Endothelial cell of umbilical vein (primary cell): ENCODE data around the gene AIF1. TPM values are rescaled to one million over a fixed set of nuclear protein-coding genes. Genes with fewer than 3 reads are reported as not detected.

Experiments used
- BruUV-seq: library from RNA; stranded (reverse); fragments of 400-500 nt; replicated peaks from 2 replicates; lab custom pipeline; 2021; lab: Mats Ljungman, UMichigan
- CTCF ChIA-PET: fragments of 300-600, 350-600 bp; sonication (Branson Sonifier 250); formaldehyde crosslinking; loops from one replicate; lab custom pipeline; 2021; ENCODE audit warnings: antibody characterized with exemption, inconsistent platforms; lab: Charles Lee
- POLR2A ChIA-PET: fragments of 300-600, 350-600 bp; sonication (Branson Sonifier 250); formaldehyde crosslinking; loops from one replicate; lab custom pipeline; 2021; ENCODE audit warnings: antibody characterized with exemption, inconsistent platforms; lab: Charles Lee
- DNase-seq: peaks from one replicate; pipeline ENCODE4 v3.0.0-alpha.2; 2011; ENCODE audit warnings: low read depth, low spot score
- FAIRE-seq: peaks from 2 replicates; lab custom pipeline; 2011; peaks lifted over from hg19 to GRCh38; lab: Jason Lieb, UNC
- H2AFZ ChIP-seq: 2 replicates; pipeline ENCODE4 v1.6.0; 2012; ENCODE audit warnings: low read depth, low read length, control low read depth, inconsistent platforms
- H3K27ac ChIP-seq: 2 replicates; pipeline ENCODE4 v1.5.1; 2011; ENCODE audit warnings: low read depth, mild to moderate bottlenecking, control low read depth, low read length, moderate library complexity; ENCODE audit not compliant: insufficient read depth
- H3K27me3 ChIP-seq, 2 experiments: 2 replicates each; pipeline versions ENCODE4 v1.6.0 to v1.6.1; 2011; ENCODE audit warnings: low read length in 2 of 2, mixed read lengths in 1 of 2; ENCODE audit not compliant: control insufficient read depth in 2 of 2, insufficient read depth in 2 of 2
- H3K36me3 ChIP-seq, 2 experiments: 2 replicates in 1 of 2; 3 replicates in 1 of 2; pipeline ENCODE4 v1.5.1; 2011; ENCODE audit warnings: low read length in 2 of 2, mild to moderate bottlenecking in 1 of 2, moderate library complexity in 1 of 2; ENCODE audit not compliant: control insufficient read depth in 2 of 2, insufficient read depth in 2 of 2; ENCODE audit errors: extremely low read depth in 1 of 2
- H3K4me1 ChIP-seq: 3 replicates; pipeline ENCODE4 v1.5.1; 2011; ENCODE audit warnings: mild to moderate bottlenecking, low read length; ENCODE audit not compliant: control insufficient read depth, insufficient read depth; ENCODE audit errors: extremely low read depth
- H3K4me2 ChIP-seq: 2 replicates; pipeline ENCODE4 v1.6.1; 2011; ENCODE audit warnings: low read length, control low read depth, mixed read lengths; ENCODE audit not compliant: insufficient read depth
- H3K4me3 ChIP-seq, 3 experiments: fragments of 200-600 bp in 1 of 3; sonication (generic), shearing (Covaris generic) in 1 of 3; replicated peaks in 1 of 3; 2 replicates each; pipeline ENCODE4 v1.5.1; 2011 to 2016; ENCODE audit warnings: control low read depth in 3 of 3, low read length in 3 of 3, mild to moderate bottlenecking in 2 of 3, inconsistent platforms in 1 of 3, low read depth in 1 of 3, moderate library complexity in 1 of 3; ENCODE audit not compliant: insufficient read depth in 1 of 3
- H3K79me2 ChIP-seq: 2 replicates; pipeline ENCODE4 v1.6.0; 2012; ENCODE audit warnings: low read length, inconsistent platforms; ENCODE audit not compliant: control insufficient read depth, insufficient read depth
- H3K9ac ChIP-seq: replicated peaks from 2 replicates; pipeline ENCODE3; 2011; ENCODE audit warnings: low read length, control low read depth; ENCODE audit not compliant: insufficient read depth; ENCODE audit errors: extremely low read depth
- H3K9me1 ChIP-seq: replicated peaks from 3 replicates; pipeline ENCODE4 v1.6.0; 2011; ENCODE audit warnings: mild to moderate bottlenecking, low read length; ENCODE audit not compliant: control insufficient read depth, insufficient read depth; ENCODE audit errors: extremely low read depth
- H3K9me3 ChIP-seq: replicated peaks from 2 replicates; pipeline ENCODE4 v1.5.1; 2012; ENCODE audit warnings: low read length, inconsistent platforms; ENCODE audit not compliant: control insufficient read depth, insufficient read depth
- H4K20me1 ChIP-seq: replicated peaks from 2 replicates; pipeline ENCODE3; 2011; ENCODE audit warnings: mild to moderate bottlenecking, low read length; ENCODE audit not compliant: control insufficient read depth, insufficient read depth; ENCODE audit errors: extremely low read depth
- CTCF ChIP-seq, 2 donors: IDR thresholded peaks; 1 replicate in 1 of 2; 2 replicates in 1 of 2; pipeline ENCODE4 v1.5.1; 2011; ENCODE audit warnings: low read length in 2 of 2, mild to moderate bottlenecking in 2 of 2, moderate library complexity in 2 of 2, control low read depth in 1 of 2, inconsistent platforms in 1 of 2, low read depth in 1 of 2; ENCODE audit not compliant: insufficient read depth in 1 of 2; ENCODE audit errors: extremely low read depth in 1 of 2
- EZH2 ChIP-seq: IDR thresholded peaks from 2 replicates; pipeline ENCODE4 v1.6.1; 2012; ENCODE audit warnings: borderline replicate concordance, low read depth, mild to moderate bottlenecking, moderate library complexity, low read length, inconsistent platforms; ENCODE audit not compliant: severe bottlenecking
- FOS ChIP-seq: IDR thresholded peaks from 2 replicates; pipeline ENCODE4 v1.6.1; 2011; ENCODE audit warnings: mild to moderate bottlenecking, low read length, moderate library complexity, borderline replicate concordance; ENCODE audit not compliant: insufficient read depth
- GATA2 ChIP-seq: IDR thresholded peaks from 2 replicates; pipeline ENCODE4 v1.7.0; 2011; ENCODE audit warnings: low read depth, mild to moderate bottlenecking, moderate library complexity, mixed read lengths, low read length; ENCODE audit not compliant: insufficient read length, insufficient read depth
- JUN ChIP-seq: IDR thresholded peaks from 2 replicates; pipeline ENCODE4 v1.6.1; 2011; ENCODE audit warnings: borderline replicate concordance, low read depth; ENCODE audit not compliant: insufficient read length, insufficient read depth
- MAX ChIP-seq: IDR thresholded peaks from 2 replicates; pipeline ENCODE4 v1.6.1; 2011; ENCODE audit not compliant: insufficient read depth, insufficient read length
- MYC ChIP-seq: IDR thresholded peaks from one replicate; pipeline ENCODE4 v1.6.1; 2011; ENCODE audit warnings: mild to moderate bottlenecking, low read depth, low read length
- POLR2A ChIP-seq: IDR thresholded peaks from 2 replicates; pipeline ENCODE4 v1.6.1; 2012; ENCODE audit warnings: low read depth, mild to moderate bottlenecking, control low read depth, low read length
- POLR2AphosphoS5 ChIP-seq: IDR thresholded peaks from 2 replicates; pipeline ENCODE4 v1.6.1; 2012; ENCODE audit warnings: low read depth, mild to moderate bottlenecking, control low read depth, low read length, moderate library complexity; ENCODE audit not compliant: insufficient read depth
- dilution Hi-C: fragments of 300-500 bp; cut with MboI; formaldehyde crosslinking; loops from one replicate; pipeline ENCODE4 v1.15.0; 2019; ENCODE audit warnings: low sequenced_read_pairs; ENCODE audit not compliant: extremely low pct_ligation_motif_present
- intact Hi-C: fragments of 100-400 bp; cut with micrococcal nuclease; formaldehyde crosslinking; loops from one replicate; pipeline ENCODE4 v1.10.0; 2022
- polyA plus RNA-seq, 4 experiments: library from polyadenylated mRNA; depleted of rRNA in 3 of 4; stranded (reverse) in 3 of 4; unstranded in 1 of 4; fragments of >200 nt; gene quantifications; 2 replicates each; pipeline versions ENCODE4 v1.2.1 to v1.2.3, GENCODE V29; 2011 to 2012; ENCODE audit warnings: missing spikeins in 1 of 4
- total RNA-seq: library from RNA; stranded (reverse); gene quantifications from 2 replicates; pipeline ENCODE4 v1.2.3, GENCODE V29; 2021

The AIF1 gene
- total and polyA plus RNA-seq, 2 donors (not counting 3 experiments of a cell fraction or from before 2014, with no cell fraction given): not detected

- intact Hi-C loops: no loop called here
- no peak overlapping the region for H3K27ac ChIP-seq
- FAIRE-seq (no peak), DNase-seq (no peak)
- no TSS peak for BruUV-seq
- no peak overlapping the region for H3K4me2 ChIP-seq
- TF ChIP-seq GATA2: no peak
- no peak for TF ChIP-seq POLR2AphosphoS5
- TF ChIP-seq CTCF (IDR thresholded peaks at IDR 0.05; ENCODE audit: extremely low read depth in 1 of 2, insufficient read depth in 1 of 2, low read depth in 1 of 2, low read length in 2 of 2): no peak
- TF ChIP-seq EZH2: no peak
- no peak for TF ChIP-seq JUN
- no peak for TF ChIP-seq FOS
- TF ChIP-seq MYC: no peak
- no peak for TF ChIP-seq POLR2A
- no peak for TF ChIP-seq MAX
- H3K9me1 ChIP-seq: no peaks in the 10 kb centered on the region
- H3K9ac ChIP-seq: no peak overlapping the region
- dilution Hi-C loops: no loop called here
- H3K9me3 ChIP-seq: no peaks in the 10 kb centered on the region
- H3K4me3 ChIP-seq: no peak overlapping the region
- no peaks in the 10 kb centered on the region for H3K27me3 ChIP-seq
- H3K36me3 ChIP-seq: peaks cover 37 to 72% of the 10 kb centered on the region in 2 experiments
- no peaks in the 10 kb centered on the region for H3K79me2 ChIP-seq
- H4K20me1 ChIP-seq: no peaks in the 10 kb centered on the region
- H2AFZ ChIP-seq: no peak overlapping the region
- ChIA-PET CTCF (interaction anchor here (1.3 to 2.5 kb wide), 7 partner anchors 12 to 191 kb away, joined by 3 to 10 read pairs (median 4); partner anchors contain the start of genes ATP6V1G2, BAG6 and GPANK1), POLR2A (interaction anchor here (1.1 to 2.2 kb wide), 3 partner anchors 12 to 188 kb away, joined by 3 to 10 read pairs (median 4); partner anchors contain the start of genes BAG6, GPANK1 and HSPA1B)
- H3K4me1 ChIP-seq: no peaks in the 10 kb centered on the region
Observed at GRCh38 chr6:31639449-31639861, 24.4 kb downstream of the AIF1 start.
